ENCODE results near the gene CCDC40. TPM values are rescaled to one million over a fixed set of nuclear protein-coding genes. Genes with fewer than 3 reads are reported as not detected.

CCDC40 gene
- total RNA-seq, 1 donor from 2014 or later: not detected

DNA sequence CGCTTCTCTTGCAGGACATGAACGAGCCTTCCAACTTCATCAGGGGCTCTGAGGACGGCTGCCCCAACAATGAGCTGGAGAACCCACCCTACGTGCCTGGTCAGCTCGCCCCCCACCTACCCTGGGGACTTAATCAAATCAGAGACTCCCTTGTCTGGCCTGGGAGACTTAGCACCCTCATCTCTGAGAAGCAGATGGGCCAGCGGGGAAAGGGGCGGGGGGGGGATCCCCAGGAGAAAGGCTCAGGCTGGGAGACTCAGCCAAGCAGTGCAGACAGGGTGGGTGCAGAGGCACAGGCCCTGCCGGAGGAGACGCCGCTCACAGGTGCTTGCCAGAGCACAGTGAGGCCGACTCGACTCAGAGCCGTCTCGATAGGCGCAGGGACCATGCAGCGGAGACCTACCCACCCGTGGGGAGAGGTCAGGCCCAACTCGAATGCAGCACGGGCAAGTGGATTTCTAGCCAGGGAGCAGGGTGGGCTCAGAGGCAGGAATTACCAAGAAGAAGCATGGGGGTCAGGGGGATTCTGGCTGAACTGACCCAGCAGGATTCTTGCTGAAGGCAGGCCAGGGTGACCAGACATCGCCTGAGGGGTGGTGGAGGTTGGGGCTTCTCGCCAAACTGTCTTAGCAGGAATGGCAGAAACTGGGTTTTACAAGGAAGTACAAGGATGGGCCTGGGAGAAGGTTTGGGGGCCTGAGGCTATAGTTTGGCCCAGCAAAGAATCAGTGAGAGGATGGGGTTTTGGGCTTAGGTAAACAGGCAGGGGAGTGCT, 74.7 kb downstream of the CCDC40 start:
- intact Hi-C loops (cut with micrococcal nuclease): no loop called here

DNA sequence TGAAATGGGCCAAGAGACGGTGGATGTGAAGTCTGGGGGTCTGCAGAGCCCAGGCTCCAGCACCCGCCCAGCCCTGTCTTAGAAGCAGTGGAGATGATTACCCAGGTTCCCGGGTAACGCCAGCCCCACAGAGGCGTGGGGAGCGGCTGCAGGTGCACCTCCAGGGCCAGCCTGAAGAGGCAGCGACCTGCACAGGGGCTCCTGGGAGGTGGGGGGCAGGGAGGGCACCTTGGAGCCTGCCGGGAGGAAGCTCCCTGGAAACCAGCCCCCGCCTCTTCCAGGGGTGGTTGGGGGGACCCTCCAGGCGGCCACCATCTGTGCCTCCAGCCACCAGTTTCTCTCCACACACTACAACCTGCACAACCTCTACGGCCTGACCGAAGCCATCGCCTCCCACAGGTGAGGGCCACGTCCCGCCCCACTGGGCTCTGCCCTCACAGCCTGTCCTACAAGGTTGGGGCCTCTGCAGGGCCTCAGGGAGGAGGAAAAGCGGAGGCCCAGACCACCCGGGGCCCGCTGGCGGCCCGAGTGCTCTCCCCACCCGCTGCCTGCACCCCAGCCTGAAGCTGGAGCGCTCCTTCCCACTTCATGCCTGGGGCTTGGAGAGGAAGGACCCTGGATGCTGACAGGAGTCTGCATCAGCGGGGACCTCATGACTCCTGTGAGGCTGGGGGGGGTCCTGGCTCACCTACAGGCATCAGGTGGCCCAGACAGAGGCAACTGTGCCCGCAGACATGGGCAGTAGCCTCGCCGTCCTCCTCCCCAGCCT, 75.4 kb downstream of the CCDC40 start:
- intact Hi-C loops (cut with micrococcal nuclease): no loop called here

DNA sequence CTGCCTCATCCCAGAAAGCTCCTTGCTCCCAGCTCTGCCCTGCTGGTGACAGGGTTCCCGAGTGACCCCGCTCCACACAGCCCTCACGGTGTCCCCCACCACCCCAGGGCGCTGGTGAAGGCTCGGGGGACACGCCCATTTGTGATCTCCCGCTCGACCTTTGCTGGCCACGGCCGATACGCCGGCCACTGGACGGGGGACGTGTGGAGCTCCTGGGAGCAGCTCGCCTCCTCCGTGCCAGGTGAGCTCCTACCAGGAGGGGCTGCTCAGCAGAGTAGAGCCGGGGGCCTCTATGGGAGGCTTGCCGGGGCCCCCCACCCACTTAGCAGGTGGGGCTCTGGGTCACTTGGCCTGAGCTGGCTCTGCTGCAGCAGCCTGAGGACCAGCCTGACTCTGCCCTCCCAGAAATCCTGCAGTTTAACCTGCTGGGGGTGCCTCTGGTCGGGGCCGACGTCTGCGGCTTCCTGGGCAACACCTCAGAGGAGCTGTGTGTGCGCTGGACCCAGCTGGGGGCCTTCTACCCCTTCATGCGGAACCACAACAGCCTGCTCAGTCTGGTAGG, 76.1 kb downstream of the CCDC40 start:
- intact Hi-C loops (cut with micrococcal nuclease): no loop called here

DNA sequence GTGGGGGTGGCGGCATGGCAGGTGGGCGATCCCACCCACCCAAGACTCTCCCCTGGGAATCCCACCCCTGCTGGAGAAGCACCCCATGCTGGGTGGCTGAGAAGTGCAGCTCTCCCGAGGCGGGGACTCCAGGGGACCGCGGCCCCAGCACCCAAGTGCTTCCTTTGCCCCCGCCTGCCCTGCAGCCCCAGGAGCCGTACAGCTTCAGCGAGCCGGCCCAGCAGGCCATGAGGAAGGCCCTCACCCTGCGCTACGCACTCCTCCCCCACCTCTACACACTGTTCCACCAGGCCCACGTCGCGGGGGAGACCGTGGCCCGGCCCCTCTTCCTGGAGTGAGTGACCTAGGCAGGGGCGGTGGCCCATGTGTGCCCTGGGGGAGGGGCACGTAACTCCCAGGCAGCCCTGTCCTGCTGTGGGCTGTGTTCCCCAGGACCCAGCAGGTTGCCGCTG, 76.6 kb downstream of the CCDC40 start:
- intact Hi-C loops (cut with micrococcal nuclease): no loop called here

DNA sequence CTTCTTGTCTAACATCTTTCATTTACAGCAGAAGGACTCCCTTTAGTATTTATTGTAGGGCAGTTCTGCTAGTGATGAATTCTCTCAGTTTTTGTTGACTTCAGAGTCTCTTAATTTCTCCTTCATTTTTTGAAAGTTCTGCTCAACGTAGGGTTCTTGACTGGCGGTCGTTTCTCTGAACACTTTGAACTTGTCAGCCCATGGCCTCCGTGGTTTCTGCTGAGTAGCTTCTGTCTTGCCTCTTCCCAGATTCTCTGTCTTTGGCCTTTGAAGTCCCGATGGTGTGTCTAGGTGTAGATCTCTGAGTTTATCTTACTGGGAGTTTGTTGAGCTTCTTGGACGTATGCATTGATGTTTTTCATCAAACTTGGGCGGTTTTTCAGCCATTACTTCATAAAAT, 78.3 kb downstream of the CCDC40 start:
- intact Hi-C loops (cut with micrococcal nuclease): no loop called here

DNA sequence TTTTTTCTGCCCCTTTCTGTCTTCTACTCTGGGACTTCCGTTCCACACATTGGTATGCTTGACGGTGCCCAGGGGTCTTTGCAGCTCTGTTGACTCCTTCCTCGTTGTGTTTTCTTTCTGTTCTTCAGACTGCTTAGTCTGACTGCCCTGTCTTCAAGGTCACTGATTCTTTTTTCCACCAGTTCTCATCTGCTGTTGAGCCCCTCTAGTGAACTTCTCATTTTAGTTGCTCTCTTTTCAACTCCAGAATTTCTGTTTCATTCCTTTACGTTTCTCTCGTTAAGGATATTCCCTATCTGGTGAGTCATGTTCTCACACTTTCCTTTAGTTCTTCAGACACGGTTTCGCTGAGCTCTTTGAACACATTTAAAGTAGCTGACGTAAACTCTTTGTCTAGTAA, 78.7 kb downstream of the CCDC40 start:
- intact Hi-C loops (cut with micrococcal nuclease): no loop called here

DNA sequence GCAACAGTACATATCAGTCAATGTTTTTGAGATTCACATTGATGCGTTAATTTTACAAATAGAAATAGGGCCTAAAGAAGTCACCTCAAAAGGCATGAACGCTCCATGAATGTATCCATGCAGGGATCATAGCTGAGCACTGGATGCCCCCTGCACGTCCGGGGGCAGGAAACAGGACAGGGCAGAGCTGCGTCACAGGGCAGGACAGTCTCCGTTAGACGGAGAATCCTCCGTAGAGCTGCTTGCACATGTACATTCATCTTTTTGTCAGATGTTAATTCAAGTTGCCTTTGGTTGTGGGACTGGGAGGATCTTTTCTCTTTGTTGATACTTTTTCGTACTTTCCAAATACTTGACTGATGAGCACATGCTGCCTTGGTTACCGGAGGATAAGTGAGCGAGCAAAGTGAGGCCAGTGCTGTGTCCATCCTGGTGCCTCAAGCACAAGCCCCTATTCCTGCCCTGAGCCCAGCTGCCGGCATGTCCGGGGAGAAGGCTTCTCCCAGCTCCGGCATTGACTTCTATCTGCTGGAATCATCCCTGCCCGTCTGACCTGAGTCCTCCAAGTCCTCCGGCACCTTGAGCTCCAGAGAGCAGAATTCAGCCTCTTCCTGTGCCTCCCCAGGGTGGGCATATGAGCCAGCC, 80.0 kb downstream of the CCDC40 start:
- intact Hi-C loops (cut with micrococcal nuclease): no loop called here

DNA sequence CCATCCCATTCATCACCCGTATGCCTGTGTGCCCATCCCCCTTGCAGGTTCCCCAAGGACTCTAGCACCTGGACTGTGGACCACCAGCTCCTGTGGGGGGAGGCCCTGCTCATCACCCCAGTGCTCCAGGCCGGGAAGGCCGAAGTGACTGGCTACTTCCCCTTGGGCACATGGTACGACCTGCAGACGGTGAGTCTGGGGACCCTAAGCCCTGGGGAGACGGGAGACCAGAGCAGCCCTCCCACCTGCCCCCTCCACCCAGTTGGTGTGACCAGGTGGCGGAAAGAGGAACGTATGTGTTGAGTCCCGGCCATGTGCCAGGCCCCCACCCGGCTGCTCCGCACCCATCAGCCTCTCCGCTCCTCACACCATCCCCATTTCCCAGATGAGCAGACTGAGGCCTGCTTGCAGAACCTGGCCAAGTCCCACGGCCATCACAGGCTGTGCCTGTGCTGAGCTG, 80.5 kb downstream of the CCDC40 start:
- intact Hi-C loops (cut with micrococcal nuclease): no loop called here

DNA sequence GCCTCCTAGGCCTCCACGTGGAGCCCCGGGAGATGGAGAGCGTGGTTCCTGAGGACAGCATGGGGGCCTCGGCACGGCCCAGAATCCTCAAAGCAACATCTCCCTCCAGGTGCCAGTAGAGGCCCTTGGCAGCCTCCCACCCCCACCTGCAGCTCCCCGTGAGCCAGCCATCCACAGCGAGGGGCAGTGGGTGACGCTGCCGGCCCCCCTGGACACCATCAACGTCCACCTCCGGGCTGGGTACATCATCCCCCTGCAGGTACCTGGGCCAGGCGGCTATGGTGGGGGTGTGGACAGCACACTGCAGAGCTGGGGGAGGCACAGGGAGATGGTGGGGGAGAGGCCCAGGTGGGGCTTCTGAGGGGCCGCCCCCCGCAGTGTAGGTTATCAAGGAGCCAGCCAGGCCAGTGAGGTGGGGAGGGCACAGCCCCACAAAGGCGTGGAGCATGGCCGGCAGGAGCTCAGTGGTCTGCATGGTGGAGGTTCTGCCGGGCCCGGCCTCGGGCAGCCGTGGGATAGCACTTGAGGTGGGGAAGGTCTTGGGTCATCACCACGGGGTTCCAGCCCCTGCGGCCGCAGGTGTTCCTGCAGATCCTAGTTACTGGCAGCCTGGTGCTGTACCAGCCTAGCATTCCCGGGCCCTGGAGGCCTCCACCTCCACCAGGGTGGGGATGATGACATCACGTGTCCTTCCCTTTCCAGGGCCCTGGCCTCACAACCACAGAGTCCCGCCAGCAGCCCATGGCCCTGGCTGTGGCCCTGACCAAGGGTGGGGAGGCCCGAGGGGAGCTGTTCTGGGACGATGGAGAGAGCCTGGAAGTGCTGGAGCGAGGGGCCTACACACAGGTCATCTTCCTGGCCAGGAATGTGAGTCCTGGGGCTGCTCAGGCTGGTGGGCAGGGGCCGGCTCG, 81.3 kb downstream of the CCDC40 start:
- intact Hi-C loops (cut with micrococcal nuclease): no loop called here

DNA sequence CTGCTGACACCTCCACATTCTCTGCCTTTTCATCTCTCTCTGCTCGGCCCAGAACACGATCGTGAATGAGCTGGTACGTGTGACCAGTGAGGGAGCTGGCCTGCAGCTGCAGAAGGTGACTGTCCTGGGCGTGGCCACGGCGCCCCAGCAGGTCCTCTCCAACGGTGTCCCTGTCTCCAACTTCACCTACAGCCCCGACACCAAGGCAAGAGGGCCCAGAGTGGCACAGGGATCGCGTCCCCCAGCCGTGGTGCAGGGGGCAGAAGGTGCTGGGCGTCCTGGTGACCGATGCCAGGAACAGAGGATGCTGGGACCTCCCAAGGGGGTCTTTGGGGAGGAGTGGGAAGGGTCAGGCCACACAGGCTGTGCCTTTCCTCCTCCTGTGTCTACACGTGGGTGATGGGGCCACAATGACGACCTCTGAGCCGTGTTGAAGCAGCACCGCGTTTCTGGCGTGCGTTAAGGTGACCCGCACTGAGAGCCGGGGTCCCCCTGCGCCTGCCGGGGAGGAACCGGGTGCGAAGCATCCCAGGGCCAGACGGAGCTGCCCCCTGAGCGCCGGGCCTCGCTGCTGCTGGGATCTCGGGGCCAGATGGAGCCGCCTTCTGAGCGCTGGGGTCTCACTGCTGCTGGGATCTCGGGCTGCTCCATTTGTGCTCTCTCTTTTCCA, 82.3 kb downstream of the CCDC40 start:
- intact Hi-C loops (cut with micrococcal nuclease): no loop called here

DNA sequence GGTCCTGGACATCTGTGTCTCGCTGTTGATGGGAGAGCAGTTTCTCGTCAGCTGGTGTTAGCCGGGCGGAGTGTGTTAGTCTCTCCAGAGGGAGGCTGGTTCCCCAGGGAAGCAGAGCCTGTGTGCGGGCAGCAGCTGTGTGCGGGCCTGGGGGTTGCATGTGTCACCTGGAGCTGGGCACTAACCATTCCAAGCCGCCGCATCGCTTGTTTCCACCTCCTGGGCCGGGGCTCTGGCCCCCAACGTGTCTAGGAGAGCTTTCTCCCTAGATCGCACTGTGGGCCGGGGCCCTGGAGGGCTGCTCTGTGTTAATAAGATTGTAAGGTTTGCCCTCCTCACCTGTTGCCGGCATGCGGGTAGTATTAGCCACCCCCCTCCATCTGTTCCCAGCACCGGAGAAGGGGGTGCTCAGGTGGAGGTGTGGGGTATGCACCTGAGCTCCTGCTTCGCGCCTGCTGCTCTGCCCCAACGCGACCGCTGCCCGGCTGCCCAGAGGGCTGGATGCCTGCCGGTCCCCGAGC, 82.9 kb downstream of the CCDC40 start:
- intact Hi-C loops (cut with micrococcal nuclease): no loop called here

DNA sequence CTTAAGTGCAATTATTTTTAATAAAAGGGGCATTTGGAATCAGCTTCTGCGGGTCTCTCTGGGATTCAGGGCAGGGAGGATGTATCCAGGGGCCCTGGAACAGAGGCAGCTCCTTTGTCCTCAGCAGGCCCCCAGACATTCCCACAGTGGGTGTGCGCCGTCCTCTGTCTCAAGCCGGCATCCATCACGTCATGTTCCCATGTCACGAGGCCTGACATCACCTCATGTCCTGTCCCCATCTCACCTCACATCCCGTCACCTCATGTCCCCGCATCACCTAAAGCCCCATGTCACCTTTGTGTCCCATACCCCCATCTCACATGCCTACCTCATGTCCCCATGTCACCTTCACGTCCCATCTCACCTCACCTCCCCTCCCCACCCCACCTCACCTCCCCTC, 83.4 kb downstream of the CCDC40 start:
- intact Hi-C loops (cut with micrococcal nuclease): no loop called here

DNA sequence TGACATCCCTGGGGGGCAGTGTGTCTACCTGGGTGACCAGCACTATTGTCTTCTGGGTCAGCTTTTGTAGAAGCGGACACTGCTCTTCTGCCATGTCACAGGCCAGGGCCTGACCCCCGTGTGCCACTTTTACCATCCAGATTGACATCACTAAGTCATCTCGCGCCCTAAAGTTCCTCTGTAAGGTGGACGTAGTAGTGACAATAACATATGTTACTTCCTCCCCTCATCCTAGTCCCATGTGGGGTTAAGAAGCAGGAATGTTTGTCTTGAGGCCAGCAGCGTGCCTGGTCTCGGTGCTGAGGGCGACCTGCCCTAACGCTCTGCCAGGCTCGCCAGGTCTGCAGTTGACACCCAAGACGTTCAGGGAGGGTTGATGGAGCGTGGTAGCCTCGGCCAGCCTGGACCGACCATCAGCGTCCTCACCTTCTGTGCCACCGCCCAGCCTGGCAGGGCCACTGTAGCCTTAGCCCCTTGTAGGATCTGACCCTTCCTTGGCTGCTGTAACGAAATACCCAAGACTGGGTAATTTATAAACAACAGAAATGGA, 85.7 kb downstream of the CCDC40 start:
- intact Hi-C loops (cut with micrococcal nuclease): no loop called here

DNA sequence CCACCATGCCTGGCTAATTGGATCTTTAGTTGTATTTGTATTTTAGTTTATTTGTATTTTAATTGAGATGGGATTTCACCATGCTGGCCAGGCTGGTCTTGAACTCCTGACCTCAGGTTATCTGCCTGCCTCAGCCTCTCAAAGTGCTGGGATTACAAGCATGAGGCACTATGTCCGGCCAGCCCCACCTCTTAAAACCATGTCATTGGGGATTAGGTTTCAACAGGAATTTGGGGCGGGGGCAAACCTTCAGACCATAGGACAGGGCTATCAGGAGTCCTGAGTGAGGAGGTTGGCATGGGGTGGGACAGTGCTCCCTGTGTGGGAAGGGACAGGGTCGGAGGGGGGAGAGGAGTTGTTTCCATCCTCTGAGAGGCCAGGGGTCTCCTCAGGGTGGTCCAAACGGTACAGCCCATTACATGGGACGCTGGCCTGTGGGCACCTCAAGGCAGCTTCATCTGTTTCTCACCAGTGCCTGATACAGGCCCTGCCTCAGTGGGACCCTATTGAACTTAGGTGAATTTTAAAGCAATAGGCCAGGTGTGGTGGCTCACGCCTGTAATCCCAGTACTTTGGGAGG, 86.6 kb downstream of the CCDC40 start:
- intact Hi-C loops (cut with micrococcal nuclease): no loop called here

DNA sequence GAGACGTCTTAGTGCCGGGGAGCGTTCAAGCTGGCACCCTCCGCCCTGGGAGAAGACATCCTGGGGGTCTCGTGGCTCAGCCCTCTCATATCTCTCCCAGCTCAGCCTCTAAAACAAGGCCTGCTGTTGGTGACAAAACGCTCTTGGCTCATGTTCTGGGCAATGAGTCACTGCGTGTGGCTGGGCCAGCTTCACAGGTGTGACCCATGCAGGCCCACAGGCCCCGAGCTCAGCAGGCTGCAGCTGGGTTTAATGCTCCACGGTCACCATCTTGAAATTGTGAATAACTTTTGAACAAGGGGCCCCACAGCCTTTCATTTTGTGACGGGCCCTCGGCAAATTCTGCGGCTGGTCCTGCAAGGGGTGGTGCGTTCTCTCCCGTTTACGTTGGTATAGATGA, 87.3 kb downstream of the CCDC40 start:
- intact Hi-C loops (cut with micrococcal nuclease): no loop called here

DNA sequence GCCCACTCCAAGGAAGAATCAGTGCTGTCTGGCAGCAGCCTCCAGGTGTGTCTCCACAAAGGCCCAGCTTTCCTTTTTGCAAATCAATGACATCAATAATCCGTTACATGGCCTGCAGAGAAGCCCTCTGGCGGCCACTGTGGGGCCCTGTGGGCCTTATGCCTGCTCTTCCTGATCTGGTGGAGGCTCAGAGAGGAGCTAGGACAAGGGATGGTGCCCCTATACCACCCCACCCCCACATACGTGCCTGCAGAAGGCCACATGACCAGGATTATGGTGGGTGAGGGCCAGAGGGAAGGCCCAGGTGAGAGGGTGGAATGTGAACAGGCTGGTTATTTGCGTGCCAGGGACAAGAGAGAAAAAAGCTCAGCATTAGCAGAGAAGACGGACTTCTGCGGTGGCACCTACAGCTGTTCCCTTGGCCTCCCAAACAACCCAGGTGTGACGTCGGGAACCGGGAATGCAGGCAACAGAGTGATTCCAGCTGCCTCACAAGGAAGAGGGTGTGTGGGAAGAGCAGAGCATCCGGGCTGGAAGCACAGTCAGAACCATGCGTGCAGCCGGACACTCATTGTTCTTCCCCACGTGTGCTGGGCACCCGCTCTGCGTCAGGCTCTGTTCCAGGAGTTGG, 88.0 kb downstream of the CCDC40 start:
- intact Hi-C loops (cut with micrococcal nuclease): no loop called here

DNA sequence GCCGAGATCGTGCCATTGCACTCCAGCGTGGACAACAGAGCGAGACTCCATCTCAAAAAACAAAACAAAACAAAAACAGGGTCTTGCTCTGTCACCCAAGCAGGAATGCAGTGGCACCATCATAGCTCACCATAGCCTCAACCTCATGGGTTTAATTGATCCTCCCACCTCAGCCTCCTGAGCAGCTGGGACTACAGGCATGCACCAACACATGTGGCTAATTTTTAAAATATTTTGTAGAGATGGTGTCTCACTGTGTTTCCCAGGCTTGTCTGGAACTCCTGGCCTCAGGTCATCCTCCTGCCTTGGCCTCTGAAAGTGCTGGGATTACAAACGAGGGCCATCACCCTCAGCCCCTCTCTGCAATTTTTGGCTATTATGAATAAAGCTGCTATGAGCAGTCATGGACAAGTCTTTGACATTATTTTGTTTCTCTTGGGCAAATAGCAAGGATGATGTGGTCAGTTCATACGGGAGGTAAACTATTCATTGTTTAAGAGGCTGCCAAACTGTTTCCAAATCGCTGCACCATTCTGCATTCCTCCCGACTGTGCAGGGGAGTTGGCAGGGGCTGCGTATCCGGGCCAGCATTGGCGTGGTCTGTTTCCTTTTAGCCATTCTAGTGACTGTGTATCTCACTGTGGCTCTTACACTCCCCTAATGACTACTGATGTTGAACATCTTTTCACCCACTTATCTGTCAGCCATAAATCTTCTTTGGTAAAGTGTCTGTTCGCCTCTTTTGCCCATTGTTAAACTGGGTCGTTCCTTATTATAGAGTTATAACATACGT, 89.4 kb downstream of the CCDC40 start:
- intact Hi-C loops (cut with micrococcal nuclease): no loop called here

DNA sequence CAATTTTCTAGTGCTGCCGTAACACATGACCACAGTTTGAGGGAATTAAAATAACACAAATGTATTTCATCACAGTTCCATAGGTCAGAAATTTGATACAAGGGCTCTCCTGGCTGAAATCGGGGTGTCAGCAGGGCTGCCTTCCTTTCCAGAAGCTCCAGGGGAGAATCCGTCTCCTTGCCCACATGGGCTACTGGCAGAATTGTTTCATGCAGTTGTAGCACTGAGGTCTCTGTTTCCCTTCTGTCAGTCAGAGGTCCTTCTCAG, 89.9 kb downstream of the CCDC40 start:
- intact Hi-C loops (cut with micrococcal nuclease): no loop called here

All from T-helper 2 cell treated with Interferon-gamma antibody and Interleukin-4, amounts not matched to agents 100 ng/mL and 5 ng/mL, for 36 hours (primary cell).